Nephron (organoid): ENCODE results near the gene SLC15A4.
A peak's percentile ranks its signal among the peaks of the same experiment; 100 is the strongest.

Source experiments
- H3K27ac Mint-ChIP-seq, 3 experiments: 2 replicates each; pipeline ENCODE4 v1.8.0; 2020; ENCODE audit warnings: mixed read lengths in 3 of 3, mild to moderate bottlenecking in 2 of 3, moderate library complexity in 1 of 3
- H3K27me3 Mint-ChIP-seq: 2 replicates; pipeline ENCODE4 v1.8.0; 2021; ENCODE audit warnings: low read depth, mild to moderate bottlenecking, moderate library complexity, mixed read lengths
- H3K36me3 Mint-ChIP-seq: 2 replicates; pipeline ENCODE4 v1.8.0; 2020; ENCODE audit warnings: low read depth, mixed read lengths
- H3K4me1 Mint-ChIP-seq: 2 replicates; pipeline ENCODE4 v1.8.0; 2020; ENCODE audit warnings: mixed read lengths
- H3K4me3 Mint-ChIP-seq, 3 experiments: 2 replicates each; pipeline ENCODE4 v1.8.0; 2020; ENCODE audit warnings: mild to moderate bottlenecking in 3 of 3, mixed read lengths in 3 of 3, moderate library complexity in 2 of 3
- H3K9me3 Mint-ChIP-seq: 2 replicates; pipeline ENCODE4 v1.8.0; 2020; ENCODE audit warnings: mixed read lengths
- TF ChIP-seq, protein P1 (sequence below), 3 experiments: fragments of 200-600 bp; sonication (generic); IDR thresholded peaks; one replicate each; pipeline ENCODE4 v1.5.0; 2021; ENCODE audit warnings: antibody characterized with exemption in 3 of 3; ENCODE audit not compliant: unreplicated experiment in 3 of 3

SLC15A4 gene

GRCh38 chr12:128813392-128813791 lies 10.4 kb downstream of the SLC15A4 start:
- peaks cover 48% of the 10 kb centered on the region for H3K36me3 Mint-ChIP-seq
- TF ChIP-seq, protein P1, sequence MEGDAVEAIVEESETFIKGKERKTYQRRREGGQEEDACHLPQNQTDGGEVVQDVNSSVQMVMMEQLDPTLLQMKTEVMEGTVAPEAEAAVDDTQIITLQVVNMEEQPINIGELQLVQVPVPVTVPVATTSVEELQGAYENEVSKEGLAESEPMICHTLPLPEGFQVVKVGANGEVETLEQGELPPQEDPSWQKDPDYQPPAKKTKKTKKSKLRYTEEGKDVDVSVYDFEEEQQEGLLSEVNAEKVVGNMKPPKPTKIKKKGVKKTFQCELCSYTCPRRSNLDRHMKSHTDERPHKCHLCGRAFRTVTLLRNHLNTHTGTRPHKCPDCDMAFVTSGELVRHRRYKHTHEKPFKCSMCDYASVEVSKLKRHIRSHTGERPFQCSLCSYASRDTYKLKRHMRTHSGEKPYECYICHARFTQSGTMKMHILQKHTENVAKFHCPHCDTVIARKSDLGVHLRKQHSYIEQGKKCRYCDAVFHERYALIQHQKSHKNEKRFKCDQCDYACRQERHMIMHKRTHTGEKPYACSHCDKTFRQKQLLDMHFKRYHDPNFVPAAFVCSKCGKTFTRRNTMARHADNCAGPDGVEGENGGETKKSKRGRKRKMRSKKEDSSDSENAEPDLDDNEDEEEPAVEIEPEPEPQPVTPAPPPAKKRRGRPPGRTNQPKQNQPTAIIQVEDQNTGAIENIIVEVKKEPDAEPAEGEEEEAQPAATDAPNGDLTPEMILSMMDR (IDR thresholded peaks at IDR 0.05; ENCODE audit: unreplicated experiment in 3 of 3): no peak
- no peak overlapping the region for H3K4me3 Mint-ChIP-seq
- peaks cover 44% of the 10 kb centered on the region for H3K4me1 Mint-ChIP-seq
- H3K27me3 Mint-ChIP-seq: peaks cover 4% of the 10 kb centered on the region
- no peak overlapping the region for H3K27ac Mint-ChIP-seq
- no peaks in the 10 kb centered on the region for H3K9me3 Mint-ChIP-seq

GRCh38 chr12:128811806-128812205 lies 12.0 kb downstream of the SLC15A4 start:
- Mint-ChIP-seq H3K4me1 (peaks cover 28% of the 10 kb centered on the region), H3K9me3 (no peaks in the 10 kb centered on the region), H3K36me3 (peaks cover 55% of the 10 kb centered on the region), H3K27ac (no peak overlapping the region), H3K27me3 (peaks cover 4% of the 10 kb centered on the region), H3K4me3 (no peak overlapping the region)
- TF ChIP-seq, protein P1 (IDR thresholded peaks at IDR 0.05; ENCODE audit: unreplicated experiment in 3 of 3): no peak

- Mint-ChIP-seq H3K9me3 (no peaks in the 10 kb centered on the region), H3K4me1 (peaks cover 28% of the 10 kb centered on the region), H3K36me3 (peaks cover 62% of the 10 kb centered on the region), H3K4me3 (peak overlapping the region in 1 of 3 experiments; percentile 7), H3K27me3 (peaks cover 4% of the 10 kb centered on the region), H3K27ac (peak overlapping the region in 2 of 3 experiments; percentile 27 to 35)
- TF ChIP-seq, protein P1 (IDR thresholded peaks at IDR 0.05; ENCODE audit: unreplicated experiment in 3 of 3): no peak
Observed at GRCh38 chr12:128810182-128811127, 13.3 kb downstream of the SLC15A4 start.

- peaks cover 4% of the 10 kb centered on the region for H3K27me3 Mint-ChIP-seq
- H3K36me3 Mint-ChIP-seq: peaks cover 61% of the 10 kb centered on the region
- TF ChIP-seq, protein P1 (IDR thresholded peaks at IDR 0.05; ENCODE audit: unreplicated experiment in 3 of 3): no peak
- H3K4me1 Mint-ChIP-seq: peaks cover 28% of the 10 kb centered on the region
- peaks cover 7% of the 10 kb centered on the region for H3K9me3 Mint-ChIP-seq
- no peak overlapping the region for H3K4me3 Mint-ChIP-seq
- H3K27ac Mint-ChIP-seq: no peak overlapping the region
Observed at GRCh38 chr12:128808651-128809050, 15.1 kb downstream of the SLC15A4 start.

GRCh38 chr12:128807161-128807724 lies 16.5 kb downstream of the SLC15A4 start:
- H3K4me3 Mint-ChIP-seq: no peak overlapping the region
- peaks cover 63% of the 10 kb centered on the region for H3K36me3 Mint-ChIP-seq
- H3K27ac Mint-ChIP-seq: no peak overlapping the region
- H3K4me1 Mint-ChIP-seq: peaks cover 32% of the 10 kb centered on the region
- H3K9me3 Mint-ChIP-seq: peaks cover 11% of the 10 kb centered on the region
- peaks cover 4% of the 10 kb centered on the region for H3K27me3 Mint-ChIP-seq
- TF ChIP-seq, protein P1 (IDR thresholded peaks at IDR 0.05; ENCODE audit: unreplicated experiment in 3 of 3): no peak
